GM18508 (cell line): ENCODE measurements around the gene GNLY.

ENCODE experiments used
- ATAC-seq: cut with Tn5 transposase; IDR thresholded peaks from one replicate; pipeline ENCODE4 v1.9.1; 2021; ENCODE audit warnings: moderate number of reproducible peaks; ENCODE audit not compliant: insufficient read depth, unreplicated experiment

GNLY gene

DNA sequence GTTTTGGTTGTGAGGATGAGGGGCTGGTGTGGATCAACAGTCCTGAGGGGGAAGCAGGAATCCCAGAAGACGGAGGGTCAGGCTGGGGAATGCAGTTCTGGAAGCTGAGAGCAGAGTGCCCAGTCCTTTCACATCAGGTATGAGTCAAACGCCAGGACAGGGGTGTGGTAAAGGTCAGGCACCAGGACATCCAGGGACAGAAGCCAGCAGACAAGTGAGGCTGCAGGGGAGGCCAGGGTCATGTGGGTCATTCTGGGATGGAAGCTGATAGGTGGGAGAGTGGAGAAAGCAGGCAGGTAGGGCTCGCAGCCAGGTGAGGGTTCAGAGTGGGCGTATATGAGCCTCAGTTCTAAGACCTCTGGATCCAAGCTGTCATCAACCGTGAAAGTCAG lies 12.8 kb upstream of the GNLY start:
- ATAC-seq: no peak

DNA sequence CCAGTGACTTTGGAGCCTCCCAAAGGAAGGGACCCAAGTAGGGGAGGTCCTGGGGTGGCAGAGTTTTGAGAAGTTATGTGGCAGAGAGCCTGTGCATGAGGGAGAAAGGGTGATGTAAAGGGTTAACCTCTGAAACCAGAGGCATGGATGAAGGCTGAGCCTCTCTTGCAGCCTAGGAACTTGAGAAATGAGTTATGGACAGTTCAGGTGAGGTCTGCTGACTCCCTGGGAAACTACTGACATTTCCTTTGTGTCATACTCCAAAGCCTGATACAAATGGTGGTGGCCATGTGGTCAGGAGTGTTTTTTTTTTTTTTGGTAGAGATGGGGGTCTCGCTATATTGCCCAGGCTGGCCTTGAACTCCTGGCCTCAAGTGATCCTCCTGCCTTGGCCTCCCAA lies 12.4 kb upstream of the GNLY start:
- ATAC-seq: no peak

DNA sequence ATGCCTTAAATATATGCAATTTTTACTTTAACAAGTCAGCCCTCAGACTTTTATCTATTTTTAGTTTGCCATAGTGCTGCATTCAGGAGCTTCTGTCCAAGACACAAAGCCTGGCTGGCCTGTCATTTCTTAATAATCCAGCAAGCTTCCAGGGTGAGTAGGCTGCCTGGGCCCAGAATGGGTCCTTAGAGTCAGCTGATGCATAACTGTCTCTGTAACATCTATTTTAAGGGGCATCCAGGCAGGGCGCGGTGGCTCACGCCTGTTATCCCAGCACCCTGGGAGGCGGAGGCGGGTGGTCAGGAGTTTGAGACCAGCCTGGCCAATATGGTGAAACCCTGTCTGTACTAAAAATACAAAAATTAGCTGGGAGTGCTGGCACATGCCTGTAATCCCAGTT lies 11.8 kb upstream of the GNLY start:
- ATAC-seq: no peak

DNA sequence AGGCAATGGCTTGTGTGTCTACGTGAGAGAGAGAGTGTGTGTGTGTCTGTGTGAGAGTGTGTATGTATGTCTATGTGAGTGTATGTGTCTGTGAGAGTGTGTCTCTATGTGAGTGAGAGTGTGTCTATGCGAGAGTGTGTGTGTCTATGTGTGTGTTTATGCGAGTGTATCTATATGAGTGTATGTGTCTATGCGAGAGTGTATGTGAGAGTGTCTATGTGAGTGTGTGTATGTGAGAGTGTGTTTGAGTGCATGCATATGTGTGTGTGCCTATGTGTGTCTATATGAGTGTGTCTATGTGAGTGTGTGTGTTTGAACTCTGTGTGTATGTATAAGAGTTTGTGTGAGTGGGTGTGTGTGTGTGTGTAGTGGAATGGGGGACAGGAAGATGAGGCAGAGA lies 9.8 kb upstream of the GNLY start:
- no peak for ATAC-seq

DNA sequence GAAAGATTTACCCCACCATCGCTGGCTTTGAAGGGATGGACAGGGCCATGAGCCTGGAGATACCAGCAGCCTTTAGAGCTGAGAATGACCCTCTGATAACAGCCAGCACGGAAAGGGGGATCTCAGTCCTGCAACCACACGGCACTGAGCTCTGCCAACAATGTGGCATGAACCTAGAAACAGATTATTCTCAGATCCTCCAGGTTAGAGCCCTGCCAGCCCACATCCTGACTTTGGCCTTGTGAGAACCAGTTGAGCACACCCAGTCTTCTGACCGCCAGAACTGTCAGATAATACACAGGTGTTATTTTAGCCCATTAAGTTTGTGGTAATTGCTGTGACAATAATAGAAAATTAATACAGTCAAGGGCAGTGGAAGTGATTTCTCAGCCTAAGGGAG lies 9.4 kb upstream of the GNLY start:
- ATAC-seq: no peak

DNA sequence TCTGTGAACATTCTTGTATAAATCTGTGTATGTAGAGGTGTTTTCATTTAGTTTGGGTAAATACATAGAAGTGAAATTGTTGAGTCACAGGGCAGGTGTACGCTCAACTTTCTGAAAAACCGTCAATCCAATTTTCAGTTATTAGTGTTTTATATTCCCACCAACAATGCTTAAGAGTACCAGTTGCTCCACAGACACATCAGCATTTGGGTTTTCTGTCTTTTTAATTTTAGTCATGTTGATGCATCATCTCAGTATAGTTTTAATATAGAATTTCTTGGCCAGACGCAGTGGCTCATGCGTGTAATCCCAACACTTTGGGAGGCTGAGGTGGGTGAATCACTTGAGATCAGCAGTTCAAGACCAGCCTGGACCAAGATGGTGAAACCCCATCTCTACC lies 3.2 kb upstream of the GNLY start:
- ATAC-seq: no peak

DNA sequence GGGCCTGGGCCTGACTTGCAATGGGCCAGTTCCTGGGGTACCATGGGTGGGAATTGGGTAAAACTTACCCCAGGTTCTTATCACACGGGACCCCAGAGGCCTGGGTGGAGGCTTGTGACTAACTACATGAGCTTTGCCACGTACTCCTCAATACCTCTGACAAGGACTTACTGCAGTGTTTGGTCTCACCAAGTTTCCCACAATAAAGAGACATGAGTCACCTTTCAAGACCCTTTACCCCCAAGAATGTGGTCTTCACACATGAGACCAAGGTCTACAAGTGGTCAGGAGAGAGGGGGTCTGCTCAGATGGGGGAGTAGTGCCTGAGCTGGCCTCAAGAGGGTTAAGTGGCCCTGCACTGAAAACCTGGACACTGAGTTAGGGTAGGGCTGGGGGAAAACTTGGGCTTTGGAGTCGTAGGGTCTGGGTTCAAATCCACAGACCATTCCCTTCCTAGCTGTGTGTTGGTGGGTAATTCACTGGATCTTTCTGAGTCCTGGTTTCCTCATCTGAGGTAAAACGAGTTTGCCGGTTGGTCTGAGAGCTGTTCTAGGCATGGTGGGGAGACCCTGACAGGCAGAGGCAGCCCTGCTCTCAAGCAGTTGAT lies 2.0 kb upstream of the GNLY start:
- no peak for ATAC-seq

DNA sequence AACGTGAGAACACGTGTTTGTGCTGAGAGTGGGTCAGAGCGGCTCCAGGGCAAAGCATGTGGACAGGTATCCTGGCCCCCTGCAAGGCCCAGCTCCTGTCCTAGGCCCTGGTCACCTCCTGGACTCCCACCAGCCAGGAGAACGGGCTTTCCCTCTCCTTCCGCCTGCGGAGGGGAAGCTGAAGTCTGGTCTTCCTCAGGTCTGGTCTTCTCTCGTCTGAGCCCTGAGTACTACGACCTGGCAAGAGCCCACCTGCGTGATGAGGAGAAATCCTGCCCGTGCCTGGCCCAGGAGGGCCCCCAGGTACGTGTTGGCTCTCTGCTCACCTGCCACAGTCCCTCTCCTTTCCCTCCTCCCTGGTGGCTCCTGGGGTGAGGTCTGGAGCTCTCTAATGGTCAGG lies 963 bp downstream of the GNLY start:
- ATAC-seq: no peak

DNA sequence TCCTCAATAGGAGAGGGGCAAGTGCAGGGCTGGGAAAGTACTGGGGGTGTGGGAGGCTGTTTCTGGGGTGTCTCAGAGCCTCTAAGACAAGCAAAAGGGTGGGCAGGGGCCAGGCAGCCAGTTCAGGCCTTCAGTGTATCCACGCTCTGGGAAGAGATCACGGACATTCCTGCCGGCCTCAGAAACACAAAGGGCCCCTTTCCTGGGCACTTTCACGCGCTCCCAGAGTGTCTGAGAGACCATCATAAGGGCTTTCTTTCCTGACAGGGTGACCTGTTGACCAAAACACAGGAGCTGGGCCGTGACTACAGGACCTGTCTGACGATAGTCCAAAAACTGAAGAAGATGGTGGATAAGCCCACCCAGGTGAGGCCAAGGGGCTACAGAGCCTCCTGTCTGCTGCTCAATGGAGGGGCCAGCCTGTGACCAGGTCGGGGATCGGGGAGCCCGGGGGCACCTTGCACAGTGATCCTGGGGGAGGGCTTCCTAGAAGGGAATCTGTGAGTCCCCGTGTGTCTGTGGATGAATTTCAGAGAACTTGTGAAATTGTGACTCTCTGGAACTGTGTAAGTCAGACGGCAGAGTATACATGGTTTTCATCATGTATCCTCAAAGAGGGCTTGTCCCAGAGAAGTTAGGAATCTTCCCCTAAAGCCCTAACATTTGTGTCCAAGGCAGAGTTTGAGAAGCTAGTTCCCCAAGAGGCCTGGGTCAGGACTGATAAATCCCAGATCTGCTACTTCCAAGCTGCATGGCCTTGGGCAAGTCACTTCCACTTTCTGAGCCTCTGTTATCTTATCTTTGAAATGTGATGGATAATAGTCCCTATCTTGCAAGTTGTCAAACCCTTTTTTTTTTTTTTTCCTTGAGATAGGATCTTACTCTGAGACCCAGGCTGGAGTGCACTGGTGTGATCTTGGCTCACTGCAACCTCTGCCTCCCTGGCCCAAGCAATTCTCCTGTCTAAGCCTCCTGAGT lies 1.8 kb downstream of the GNLY start:
- ATAC-seq: no peak

DNA sequence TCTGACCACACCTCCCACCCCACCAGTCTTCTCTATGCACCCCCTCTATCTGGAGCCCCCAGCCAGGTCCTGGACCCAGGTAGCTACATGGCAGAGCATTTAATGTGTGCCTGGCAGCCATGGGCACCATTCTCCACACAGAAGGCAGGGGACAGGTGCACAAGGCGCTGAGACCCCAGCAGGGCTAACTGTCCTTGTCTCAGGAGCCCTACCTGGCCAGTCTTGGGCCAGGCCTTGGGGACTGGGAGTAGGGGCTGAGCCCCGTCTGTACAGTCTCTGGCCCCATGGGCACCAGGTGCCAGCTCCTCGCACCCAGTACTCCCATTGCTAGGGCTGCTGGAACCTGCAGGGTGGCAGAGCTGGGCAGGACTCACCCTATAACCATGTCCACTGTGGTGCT lies 2.9 kb downstream of the GNLY start:
- ATAC-seq: no peak

DNA sequence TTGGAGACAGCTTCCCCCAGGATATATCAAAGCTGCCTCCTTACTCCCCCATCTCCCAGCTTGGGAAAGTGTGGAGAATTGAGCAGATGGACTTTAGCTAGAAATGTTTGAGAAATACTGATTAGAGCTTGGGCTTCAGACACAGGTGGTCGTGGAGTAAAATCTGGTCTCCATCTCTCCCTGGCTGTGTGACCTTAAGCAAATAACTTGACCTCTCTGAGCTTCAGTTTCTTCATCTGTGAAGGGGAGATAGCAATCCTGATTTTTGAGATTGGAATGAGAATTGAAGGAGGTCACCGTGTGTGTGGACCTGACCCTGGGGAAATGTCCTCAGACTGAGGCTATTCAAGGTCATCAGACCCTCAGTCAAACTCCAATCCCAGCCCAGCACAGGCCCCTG lies 3.6 kb downstream of the GNLY start:
- ATAC-seq: no peak

DNA sequence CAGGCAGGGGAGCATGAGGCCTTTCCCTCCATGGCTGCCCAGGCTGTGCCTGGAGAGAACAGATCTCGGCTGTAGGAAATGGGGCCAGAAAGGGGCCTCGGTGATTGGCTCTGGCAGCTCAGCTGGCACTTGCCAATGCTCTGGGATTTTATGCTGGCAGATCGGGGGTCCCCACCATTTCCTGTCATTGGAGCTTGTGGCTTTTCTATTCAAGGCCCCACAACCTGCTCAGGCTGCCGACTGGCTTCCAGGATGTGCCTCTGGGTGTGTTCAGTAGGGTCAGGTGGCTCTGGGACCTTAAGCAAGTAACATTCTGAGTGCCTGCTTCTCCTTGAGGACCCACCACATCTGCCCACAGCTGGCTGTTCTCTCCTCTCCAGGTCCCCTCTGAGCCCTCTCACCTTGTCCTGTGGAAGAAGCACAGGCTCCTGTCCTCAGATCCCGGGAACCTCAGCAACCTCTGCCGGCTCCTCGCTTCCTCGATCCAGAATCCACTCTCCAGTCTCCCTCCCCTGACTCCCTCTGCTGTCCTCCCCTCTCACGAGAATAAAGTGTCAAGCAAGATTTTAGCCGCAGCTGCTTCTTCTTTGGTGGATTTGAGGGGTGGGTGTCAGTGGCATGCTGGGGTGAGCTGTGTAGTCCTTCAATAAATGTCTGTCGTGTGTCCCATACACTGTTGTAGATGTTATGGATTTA lies 4.2 kb downstream of the GNLY start:
- no peak for ATAC-seq

DNA sequence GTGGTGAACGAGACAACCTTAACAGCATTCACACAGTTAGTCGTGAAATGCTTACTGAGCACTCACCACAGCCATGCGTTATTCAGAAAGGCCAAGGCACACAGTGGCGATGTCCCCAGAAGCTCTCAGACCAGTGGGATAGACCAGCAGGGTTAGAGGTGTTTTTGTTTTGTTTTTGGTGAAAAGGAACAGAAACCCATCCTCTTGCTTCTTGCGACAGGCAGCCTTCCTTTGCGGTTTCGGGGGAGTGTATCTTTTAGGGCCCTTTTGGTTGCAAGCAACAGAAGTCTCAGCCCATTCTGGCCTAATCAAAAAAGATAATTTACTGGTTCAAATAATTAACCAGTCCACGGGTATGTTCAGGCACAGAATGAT lies 4.7 kb downstream of the GNLY start:
- no peak for ATAC-seq

DNA sequence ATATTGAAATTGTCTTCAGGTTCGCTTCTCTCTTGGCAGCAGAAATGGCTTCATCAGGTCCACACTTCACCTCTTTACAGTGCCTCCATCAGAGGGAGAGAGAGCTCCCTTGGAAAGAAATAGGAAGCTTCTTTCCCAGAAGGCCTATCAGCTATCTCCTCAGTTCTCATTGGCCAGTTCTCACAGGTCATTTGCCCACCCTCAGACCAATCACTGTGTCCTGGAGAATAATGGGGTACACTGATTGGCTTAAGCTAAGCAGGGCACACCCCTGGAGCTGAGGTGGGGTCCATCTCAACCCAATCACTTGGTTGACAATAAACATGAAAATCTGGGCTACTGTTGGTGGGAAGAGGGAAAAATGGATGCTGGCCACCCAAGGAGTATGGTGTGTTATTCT lies 5.2 kb downstream of the GNLY start:
- no peak for ATAC-seq

DNA sequence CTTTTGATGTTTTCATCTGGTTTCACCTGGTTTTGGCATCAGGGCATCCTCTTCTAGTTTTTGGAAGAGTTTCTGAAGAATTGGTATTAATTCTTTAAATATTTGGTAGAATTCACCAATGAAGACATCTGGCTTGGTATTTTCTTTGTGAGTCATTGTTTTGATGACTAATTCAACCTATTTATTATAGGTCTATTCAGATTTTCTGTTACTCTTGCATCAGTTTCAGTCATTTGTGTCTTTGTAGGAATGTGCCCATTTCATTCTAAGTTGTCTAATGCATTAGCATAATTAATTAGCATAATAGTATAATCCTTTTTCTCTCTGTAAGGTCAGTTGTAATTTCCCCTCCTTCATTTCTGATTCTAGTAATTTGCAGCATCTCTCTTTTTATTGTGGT lies 8.0 kb downstream of the GNLY start:
- ATAC-seq: no peak

DNA sequence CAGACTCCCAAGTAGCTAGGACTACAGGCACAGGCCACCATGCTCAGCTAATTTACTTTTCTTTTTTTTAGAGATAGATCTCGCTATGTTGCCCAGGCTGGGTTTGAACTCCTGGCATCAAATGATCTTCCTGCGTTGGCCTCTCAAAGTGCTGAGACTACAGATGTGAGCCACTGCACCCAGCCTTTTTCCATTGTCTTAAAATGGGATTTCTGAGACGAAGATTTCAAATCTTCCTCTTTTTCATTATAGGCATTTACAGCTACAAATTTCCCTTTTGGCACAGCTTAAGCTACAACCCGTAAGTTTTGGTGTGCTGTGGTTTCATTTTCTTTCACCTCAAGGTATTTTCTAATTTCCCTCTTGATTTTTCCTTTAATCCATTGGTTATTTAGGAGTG lies 8.6 kb downstream of the GNLY start:
- ATAC-seq: no peak

DNA sequence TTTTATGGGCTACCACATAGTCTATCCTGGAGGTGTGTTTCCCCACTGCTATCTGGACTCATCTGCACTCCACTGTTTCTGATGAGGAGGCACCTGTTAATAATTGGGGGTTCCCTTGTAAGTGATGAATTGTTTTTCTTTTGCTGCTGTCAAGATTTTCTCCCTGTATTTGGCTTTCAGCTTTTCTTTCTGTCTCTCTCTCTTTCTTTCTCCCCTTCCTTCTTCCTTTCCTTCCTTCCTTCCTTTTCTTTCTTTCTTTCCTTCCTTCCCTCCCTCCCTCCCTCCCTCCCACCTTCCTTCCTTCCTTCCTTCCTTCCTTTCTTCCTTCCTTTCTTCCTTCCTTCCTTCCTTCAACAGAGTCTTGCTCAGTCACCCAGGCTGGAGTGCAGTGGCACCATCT lies 9.2 kb downstream of the GNLY start:
- no peak for ATAC-seq

DNA sequence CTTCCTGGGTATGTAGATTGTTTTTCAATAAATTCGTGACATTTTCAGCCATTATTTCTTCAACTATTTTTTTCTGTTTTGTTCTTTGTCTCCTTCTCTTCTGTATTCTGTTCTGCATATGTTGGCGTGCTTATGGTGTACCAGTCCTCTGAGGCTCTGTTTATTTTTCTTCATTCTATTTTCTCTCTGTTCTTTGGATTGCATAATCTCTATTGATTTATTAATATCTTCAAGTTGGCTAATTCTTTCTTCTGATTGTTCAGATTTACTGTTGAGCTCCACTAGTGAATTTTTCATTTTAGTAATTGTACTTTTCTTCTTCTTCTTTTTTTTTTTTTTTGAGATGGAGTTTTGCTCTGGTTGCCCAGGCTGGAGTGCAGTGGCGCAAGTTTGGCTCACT lies 9.9 kb downstream of the GNLY start:
- ATAC-seq: no peak

DNA sequence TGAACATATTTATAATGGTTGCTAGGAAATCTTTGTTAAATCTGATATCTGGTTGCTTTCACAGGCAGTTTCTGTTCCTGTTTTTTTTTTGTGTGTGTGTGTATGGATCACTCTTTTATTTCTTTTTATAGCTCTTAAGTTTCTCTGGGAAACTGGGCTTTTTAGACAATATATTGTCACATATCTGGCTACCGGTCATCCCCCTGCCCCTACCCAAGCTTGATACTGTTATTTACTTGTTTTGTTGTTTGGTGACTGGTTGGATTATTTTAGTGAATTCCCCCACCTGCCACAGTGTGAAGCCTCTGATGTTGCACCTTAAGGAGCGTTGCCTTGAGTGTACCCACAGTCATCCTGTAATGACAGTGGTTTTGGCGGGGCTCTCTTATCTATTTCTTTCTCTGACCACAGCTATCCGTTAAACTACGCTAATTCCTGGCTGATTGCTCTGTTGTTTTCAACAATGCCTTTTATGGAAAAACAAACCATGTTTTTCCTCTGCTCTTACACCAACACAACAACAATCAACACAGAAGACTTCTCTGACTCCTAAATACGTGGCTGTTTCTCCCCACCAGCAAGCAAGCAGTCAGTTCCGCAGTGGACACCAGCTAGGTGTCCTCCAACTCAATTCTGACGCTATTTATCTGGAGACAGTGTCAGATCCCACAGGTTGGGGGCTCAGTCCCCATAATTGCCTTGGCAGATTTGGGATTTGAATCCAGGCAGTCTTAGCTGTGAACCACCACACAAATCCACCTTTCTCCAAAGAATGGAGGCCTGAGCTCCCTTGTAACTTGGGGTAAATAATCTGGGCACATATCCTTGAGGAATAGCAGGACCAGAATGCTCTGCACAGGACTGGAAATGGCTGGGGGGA lies 10.9 kb downstream of the GNLY start:
- ATAC-seq: no peak

DNA sequence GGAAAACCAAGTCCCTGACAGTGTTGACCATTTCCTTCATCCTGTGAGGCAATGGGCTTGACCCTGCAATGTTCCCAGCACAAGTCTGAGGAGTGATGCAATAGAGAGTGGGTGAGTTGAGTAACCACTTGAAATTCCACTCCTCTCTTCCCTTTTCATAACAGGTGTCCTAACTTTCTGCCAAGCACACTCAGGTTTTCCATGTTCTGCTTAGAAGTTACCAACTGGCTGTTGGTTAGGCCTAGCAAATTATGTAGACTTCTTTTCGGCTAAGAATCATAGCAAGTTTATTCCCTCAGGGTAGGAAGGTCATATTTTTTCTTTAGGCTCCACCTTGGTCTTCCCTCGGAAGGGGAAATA lies 11.5 kb downstream of the GNLY start:
- no peak for ATAC-seq

DNA sequence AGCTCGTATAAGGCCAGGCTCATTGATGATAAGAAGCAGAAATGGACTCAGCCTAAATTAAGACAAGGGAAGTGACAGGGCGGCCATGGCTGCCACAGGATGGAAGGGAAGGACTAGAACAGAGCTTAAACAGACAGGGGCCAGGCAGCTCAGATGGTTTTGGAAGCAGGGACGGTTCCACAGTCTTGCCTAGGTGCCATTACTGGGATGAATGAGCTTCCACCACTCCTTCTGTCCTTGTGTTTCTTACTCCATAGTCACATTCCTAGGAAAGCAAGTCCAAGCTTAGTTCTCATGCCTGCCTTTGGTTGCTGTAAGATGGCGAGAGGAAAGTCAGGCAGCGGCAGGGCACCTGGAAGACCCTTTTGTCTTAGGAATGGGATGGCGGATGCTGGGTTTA lies 11.9 kb downstream of the GNLY start:
- no peak for ATAC-seq
